Heart left ventricle (tissue), 16 donors: ENCODE data around the gene REM1. TPM values are rescaled to one million over a fixed set of nuclear protein-coding genes. Genes with fewer than 3 reads are reported as not detected.
"Not testable (repeated sequence)": the region's sequence is repeated elsewhere in the genome, so short reads cannot be mapped to it uniquely, and the experiment has no call there.

Experiments
- ATAC-seq, 4 donors: fragments of 200-7000 bp; cut with Tn5 transposase; one replicate each; pipeline ENCODE4 v1.9.1; 2020 to 2022; ENCODE audit warnings: moderate library complexity in 4 of 4, mild to moderate bottlenecking in 3 of 4, moderate number of reproducible peaks in 1 of 4
- DNase-seq, 5 donors: peaks; one replicate each; pipeline ENCODE4 v3.0.0-alpha.2; 2020
- H3K27ac ChIP-seq, 12 donors: fragments of 200-600 bp; sonication (generic) in 4 of 12; one replicate each; pipeline versions ENCODE4 v1.5.0 to v1.8.0; 2016 to 2022; ENCODE audit warnings: mild to moderate bottlenecking in 2 of 12
- H3K27me3 ChIP-seq, 9 donors: fragments of 200-600 bp; sonication (generic) in 2 of 9; one replicate each; pipeline versions ENCODE4 v1.5.1 to v1.8.0; 2016 to 2022; ENCODE audit warnings: mild to moderate bottlenecking in 3 of 9
- H3K36me3 ChIP-seq, 9 donors: fragments of 200-600 bp; sonication (generic) in 2 of 9; one replicate each; pipeline versions ENCODE4 v1.5.0 to v1.8.0; 2018 to 2022; ENCODE audit warnings: mild to moderate bottlenecking in 2 of 9
- H3K4me1 ChIP-seq, 12 donors: fragments of 200-600 bp; sonication (generic) in 4 of 12; one replicate each; pipeline versions ENCODE4 v1.5.0 to v1.8.0; 2016 to 2022; ENCODE audit warnings: mild to moderate bottlenecking in 3 of 12
- H3K4me3 ChIP-seq, 12 donors: fragments of 200-600 bp; sonication (generic) in 4 of 12; one replicate each; pipeline versions ENCODE4 v1.5.0 to v1.8.0; 2017 to 2022; ENCODE audit warnings: mild to moderate bottlenecking in 9 of 12, moderate library complexity in 4 of 12
- H3K9me3 ChIP-seq, 12 donors: fragments of 200-600 bp; sonication (generic) in 4 of 12; one replicate each; pipeline versions ENCODE4 v1.5.0 to v1.8.0; 2016 to 2022; ENCODE audit warnings: mild to moderate bottlenecking in 1 of 12
- POLR2A ChIP-seq, 2 donors: fragments of 450-650 bp; IDR thresholded peaks; one replicate each; pipeline ENCODE4 v1.6.1; 2017; ENCODE audit warnings: antibody characterized with exemption in 2 of 2, mild to moderate bottlenecking in 2 of 2, moderate library complexity in 2 of 2
- WGBS, 4 donors: extraction: QIAGEN DNeasy Blood & Tissue Kit in 2 of 4; methylation state at CpG; one replicate each; pipeline versions ENCODE4 v1.1.5 to v1.1.7; 2013 to 2018; 5-methylcytosine and 5-hydroxymethylcytosine counted together
- intact Hi-C, 10 donors: fragments of 100-400 bp; cut with DNase I; formaldehyde crosslinking; loops; one replicate each; pipeline versions ENCODE4 v1.11.1 to v1.14.2; 2022
- polyA plus RNA-seq, 2 donors: library from polyadenylated mRNA; stranded (reverse); fragments of 200-250 nt; gene quantifications; one replicate each; pipeline ENCODE4 v1.2.3, GENCODE V29; 2013
- total RNA-seq, 9 donors: library from RNA; depleted of rRNA in 2 of 9; stranded (reverse); fragments of >200 nt in 2 of 9; fragmentation: NEBNext Ultra II Directional in 3 of 9; extraction: Animal tissue kit (Norgen Biotek cat#: 25700) in 3 of 9; gene quantifications; one replicate each; pipeline versions ENCODE4 v1.1.0 to v1.2.4, GENCODE V29; 2016 to 2023
- TF ChIP-seq, protein P1 (sequence below), 12 donors: fragments of 200-600 bp; sonication (generic) in 4 of 12; IDR thresholded peaks; one replicate each; pipeline versions ENCODE4 v1.5.0 to v1.8.0; 2018 to 2022; ENCODE audit warnings: antibody characterized with exemption in 12 of 12, mild to moderate bottlenecking in 5 of 12
- donor health status: ischemic (EF 13 %, LVEDD 7.1; RV severe dilation, severe dysfunction).
- donor health status: healthy with polysubstance abuse.
- donor health status: DM: no; HTN: yes; CAD: no.
- donor health status: DM: no; HTN: no; CAD: no.
- donor health status: ischemic (EF 25% LVEDD 6.9; RV normal size, moderate dysfunction).
- donor health status: ischemic (EF 25% LVEDD 5.7; RV mildly dilated, moderate dysfunction).
- donor health status: healthy.
- donor health status: DM: yes; HTN: yes; CAD: no.
- donor health status: ischemic (EF 35%, LVEDD 5.7; RV mildly dilated, moderate dysfunction).
- donor health status: nonischemic (EF 11% LVEDD 7.7; RV severe dilation, severe dysfunction).
- donor health status: DM: yes; HTN: yes; CAD: no.
- donor health status: PGD.
- donor health status: ischemic (EF 29% LVEDD 5.4; RV normal size, mild dysfunction).
- donor health status: nonischemic (EF 23%, LVEDD 6.1; RV moderate dilation, normal function).

The REM1 gene
- total and polyA plus RNA-seq, 11 donors = 0.44 to 5.3 (median 1.6) TPM

DNA sequence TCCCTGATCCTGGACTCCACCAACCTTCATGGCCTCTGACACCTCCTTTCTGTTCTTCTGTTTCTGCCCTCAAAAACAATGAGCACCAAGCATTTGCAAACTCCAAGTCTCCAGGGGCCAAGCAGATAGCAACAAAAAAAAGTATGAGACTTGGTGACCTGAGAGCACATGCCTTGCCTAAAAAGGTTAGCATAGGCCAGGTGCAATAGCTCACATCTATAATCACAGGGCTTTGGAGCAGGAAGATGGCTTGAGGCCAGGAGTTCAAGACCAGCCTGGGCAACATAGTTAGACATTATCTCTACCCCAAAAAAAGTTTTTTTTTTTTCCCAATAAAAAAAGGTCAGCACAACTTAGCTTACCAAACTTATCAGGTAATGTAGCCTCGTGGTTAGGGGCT is 25.4 kb downstream of the REM1 start:
- ATAC-seq = no peak
- Histone ChIP-seq H3K36me3 (no peaks in the 10 kb centered on the region), H3K27me3 (peaks cover 0 to 4% (median 0%) of the 10 kb centered on the region in 9 donors), H3K4me1 (peaks cover 0 to 28% (median 19%) of the 10 kb centered on the region in 12 donors), H3K9me3 (no peaks in the 10 kb centered on the region), H3K4me3 (no peak overlapping the region), H3K27ac (no peak overlapping the region)
- WGBS, 4 donors = 39 to 62% (median 48%) methylated on average over 1 of the region's 1 CpG
- intact Hi-C loops = loop anchor here in 1 of 10 donors (10.0 kb wide), 1 partner anchor 1966 kb away; no protein-coding TSS in a partner anchor
- DNase-seq = no peak
- TF ChIP-seq, protein P1, sequence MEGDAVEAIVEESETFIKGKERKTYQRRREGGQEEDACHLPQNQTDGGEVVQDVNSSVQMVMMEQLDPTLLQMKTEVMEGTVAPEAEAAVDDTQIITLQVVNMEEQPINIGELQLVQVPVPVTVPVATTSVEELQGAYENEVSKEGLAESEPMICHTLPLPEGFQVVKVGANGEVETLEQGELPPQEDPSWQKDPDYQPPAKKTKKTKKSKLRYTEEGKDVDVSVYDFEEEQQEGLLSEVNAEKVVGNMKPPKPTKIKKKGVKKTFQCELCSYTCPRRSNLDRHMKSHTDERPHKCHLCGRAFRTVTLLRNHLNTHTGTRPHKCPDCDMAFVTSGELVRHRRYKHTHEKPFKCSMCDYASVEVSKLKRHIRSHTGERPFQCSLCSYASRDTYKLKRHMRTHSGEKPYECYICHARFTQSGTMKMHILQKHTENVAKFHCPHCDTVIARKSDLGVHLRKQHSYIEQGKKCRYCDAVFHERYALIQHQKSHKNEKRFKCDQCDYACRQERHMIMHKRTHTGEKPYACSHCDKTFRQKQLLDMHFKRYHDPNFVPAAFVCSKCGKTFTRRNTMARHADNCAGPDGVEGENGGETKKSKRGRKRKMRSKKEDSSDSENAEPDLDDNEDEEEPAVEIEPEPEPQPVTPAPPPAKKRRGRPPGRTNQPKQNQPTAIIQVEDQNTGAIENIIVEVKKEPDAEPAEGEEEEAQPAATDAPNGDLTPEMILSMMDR (IDR thresholded peaks at IDR 0.05) = no peak
- no peak for TF ChIP-seq POLR2A (IDR thresholded peaks at IDR 0.05)

DNA sequence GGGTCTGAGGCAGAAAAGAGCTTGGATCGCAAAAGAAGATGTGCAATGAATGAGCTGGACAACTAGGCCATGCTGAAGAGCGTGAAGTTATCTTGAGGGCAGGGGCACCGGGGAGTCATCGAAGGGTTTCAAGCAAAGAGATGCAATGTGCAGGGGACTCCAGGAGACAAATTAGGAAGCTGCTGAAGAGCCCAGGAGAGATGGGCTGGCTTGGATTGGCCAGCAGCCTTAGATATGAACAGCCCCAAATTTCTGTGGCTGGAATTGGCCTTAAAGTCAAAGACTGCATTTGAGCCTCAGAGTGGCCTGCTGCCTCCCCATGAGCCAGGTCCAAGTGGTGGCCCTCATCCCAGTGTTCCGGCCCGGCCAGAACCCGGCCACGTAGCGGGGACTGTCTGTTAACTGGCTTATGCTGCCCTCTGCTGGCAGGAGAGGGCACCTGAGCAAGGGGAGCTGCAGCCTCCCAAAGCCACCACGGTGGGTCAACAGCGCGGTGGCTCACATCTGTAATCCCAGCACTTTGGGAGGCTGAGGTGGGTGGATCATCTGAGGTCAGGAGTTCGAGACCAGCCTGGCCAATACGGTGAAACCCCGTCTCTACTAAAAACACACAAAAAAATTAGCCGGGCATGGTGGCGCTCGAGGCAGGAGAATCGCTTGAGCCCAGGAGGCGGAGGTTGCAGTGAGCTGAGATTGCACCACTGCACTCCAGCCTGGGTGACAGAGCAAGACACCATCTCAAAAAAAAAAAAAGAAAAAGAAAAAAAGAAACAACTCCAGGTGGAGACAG is 28.0 kb downstream of the REM1 start:
- ATAC-seq (peak; percentile 91 to 98 (median 96)), DNase-seq (peak; percentile 85 to 93 (median 88))
- not testable (repeated sequence) for H3K27me3 ChIP-seq, H3K36me3 ChIP-seq, H3K4me3 ChIP-seq, H3K4me1 ChIP-seq, H3K9me3 ChIP-seq
- intact Hi-C loops = loop anchor here (1.0 to 10.0 kb wide), 5 partner anchors 38 to 1968 kb away; no protein-coding TSS in a partner anchor
- 29 to 35% (median 34%) methylated on average over 20 of the region's 20 CpGs for WGBS, 4 donors
- TF ChIP-seq, protein P1 (IDR thresholded peaks at IDR 0.05) = peak; percentile 92 to 98 (median 96)
- H3K27ac ChIP-seq = peak overlapping the region in 1 of 12 donors; percentile 25

DNA sequence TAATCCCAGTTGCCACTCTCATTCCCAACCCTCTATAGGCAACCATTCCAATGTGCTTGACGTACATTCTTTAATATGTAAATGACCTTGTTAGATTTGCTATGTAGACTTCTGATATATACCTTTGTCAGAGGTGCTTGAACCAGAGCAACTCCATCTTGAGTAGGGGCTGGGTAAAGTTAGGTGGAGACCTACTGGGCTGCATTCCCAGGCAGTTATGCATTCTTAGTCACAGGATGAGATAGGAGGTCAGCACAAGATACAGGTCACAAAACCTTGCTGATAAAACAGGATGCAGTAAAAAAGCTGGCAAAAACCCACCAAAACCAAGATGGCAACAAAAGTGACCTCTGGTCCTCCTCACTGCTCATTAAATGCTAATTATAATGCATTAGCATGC is 30.8 kb downstream of the REM1 start:
- Histone ChIP-seq H3K4me1 (peaks cover 0 to 5% (median 0%) of the 10 kb centered on the region in 12 donors), H3K9me3 (peaks cover 0 to 4% (median 0%) of the 10 kb centered on the region in 12 donors), H3K27ac (no peak overlapping the region), H3K27me3 (peaks cover 0 to 4% (median 0%) of the 10 kb centered on the region in 9 donors), H3K36me3 (no peaks in the 10 kb centered on the region), H3K4me3 (no peak overlapping the region)
- ATAC-seq (no peak), DNase-seq (no peak)
- intact Hi-C loops = loop anchor here in 1 of 10 donors (10.0 kb wide), 1 partner anchor 1971 kb away; no protein-coding TSS in a partner anchor
- WGBS, 4 donors = 91 to 97% (median 93%) methylated on average over 1 of the region's 1 CpG
- TF ChIP-seq POLR2A (IDR thresholded peaks at IDR 0.05) = no peak
- TF ChIP-seq, protein P1 (IDR thresholded peaks at IDR 0.05) = no peak

DNA sequence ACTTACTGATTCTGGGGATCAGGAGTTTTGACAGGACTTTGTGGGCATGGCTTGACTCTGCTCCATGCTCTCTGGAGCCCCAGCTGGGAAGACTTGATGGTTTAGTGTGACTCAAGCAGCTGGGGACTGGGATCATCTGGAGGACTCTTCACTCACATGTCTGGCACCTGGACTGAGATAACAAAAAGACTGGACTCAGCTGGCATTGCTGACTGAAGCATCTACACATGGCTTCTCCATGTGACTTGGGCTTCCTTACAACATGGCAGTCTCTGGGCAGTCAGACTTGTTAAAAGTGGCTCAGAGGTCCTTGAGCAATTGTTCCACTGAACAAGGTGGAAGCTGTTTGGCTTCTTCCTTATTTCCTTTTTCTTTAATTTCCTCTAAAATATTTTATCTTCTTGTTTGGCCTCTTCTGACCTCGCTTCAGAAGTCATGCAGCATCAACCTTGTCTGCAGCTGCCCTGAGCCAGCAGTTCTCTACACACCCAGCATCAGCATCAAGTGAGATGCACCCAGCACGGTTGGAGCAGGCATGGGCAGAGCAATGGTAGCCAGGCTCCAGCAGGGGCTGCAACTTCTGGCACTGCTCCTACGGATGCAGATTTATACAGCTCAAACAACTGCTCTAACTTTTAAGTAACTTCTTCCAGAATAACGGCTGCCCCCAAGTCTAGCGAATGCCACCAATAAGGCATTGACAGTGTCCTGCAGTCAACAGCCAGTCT is 33.6 kb downstream of the REM1 start:
- Histone ChIP-seq H3K27me3 (peaks cover 0 to 2% (median 0%) of the 10 kb centered on the region in 9 donors), H3K4me1 (peaks cover 0 to 1% (median 0%) of the 10 kb centered on the region in 12 donors), H3K4me3 (no peak overlapping the region), H3K9me3 (peaks cover 0 to 4% (median 0%) of the 10 kb centered on the region in 12 donors), H3K27ac (no peak overlapping the region), H3K36me3 (no peaks in the 10 kb centered on the region)
- TF ChIP-seq POLR2A (IDR thresholded peaks at IDR 0.05) = no peak
- TF ChIP-seq, protein P1 (IDR thresholded peaks at IDR 0.05) = no peak
- DNase-seq (no peak), ATAC-seq (no peak)
- intact Hi-C loops = loop anchor here in 1 of 10 donors (10.0 kb wide), 1 partner anchor 1974 kb away; no protein-coding TSS in a partner anchor
- WGBS, 4 donors = 72 to 86% (median 77%) methylated on average over 5 of the region's 5 CpGs
